HepG2 (cell line): ENCODE measurements around the gene AOX1. TPM values are rescaled to one million over a fixed set of nuclear protein-coding genes. Genes with fewer than 3 reads are reported as not detected.

Experiments
- ATAC-seq: fragments of 200-7000 bp; cut with Tn5 transposase; 3 replicates; pipeline ENCODE4 v1.9.1; 2020; ENCODE audit warnings: mild to moderate bottlenecking, moderate library complexity
- BruUV-seq: library from RNA; stranded (reverse); fragments of 400-500 nt; replicated peaks from 2 replicates; lab custom pipeline; 2021; lab: Mats Ljungman, UMichigan
- CTCF ChIA-PET: fragments of 300-600 bp; formaldehyde crosslinking; extraction: SDS; loops from one replicate; lab custom pipeline; 2021; ENCODE audit warnings: low total read pairs, inconsistent platforms, low intra/inter-chr PET ratio; lab: Yijun Ruan, JAX
- POLR2A ChIA-PET: fragments of 350-600 bp; sonication (Branson Sonifier 250); formaldehyde crosslinking; loops from one replicate; lab custom pipeline; 2020; ENCODE audit warnings: antibody characterized with exemption, inconsistent platforms; lab: Yijun Ruan, JAX
- DNase-seq: peaks from one replicate; pipeline ENCODE4 v3.0.0-alpha.2; 2015; ENCODE audit warnings: low spot score
- FAIRE-seq: peaks from 3 replicates; lab custom pipeline; 2011; peaks lifted over from hg19 to GRCh38; lab: Jason Lieb, UNC
- H2AFZ ChIP-seq: one replicate; pipeline ENCODE4 v1.6.1; 2011; ENCODE audit warnings: low read length, inconsistent platforms
- H3K27ac ChIP-seq: fragments of 300-600 bp; 3 replicates; pipeline ENCODE4 v1.8.0; 2011; ENCODE audit warnings: mixed run types, mild to moderate bottlenecking, mixed read lengths, low read length, inconsistent platforms; ENCODE audit not compliant: insufficient read depth; ENCODE audit errors: extremely low read length
- H3K27me3 ChIP-seq, 2 experiments: fragments of 200-600 bp in 1 of 2; 2 replicates in 1 of 2; 3 replicates in 1 of 2; pipeline versions ENCODE4 v1.6.0 to v1.8.0; 2011; ENCODE audit warnings: low read length in 2 of 2, mild to moderate bottlenecking in 2 of 2, moderate library complexity in 2 of 2, inconsistent platforms in 1 of 2; ENCODE audit not compliant: insufficient read depth in 2 of 2, control insufficient read depth in 1 of 2
- H3K36me3 ChIP-seq, 2 experiments: fragments of 200-600 bp in 1 of 2; replicated peaks in 1 of 2; 2 replicates in 1 of 2; 3 replicates in 1 of 2; pipeline versions ENCODE4 v1.5.1 to v1.8.0; 2011; ENCODE audit warnings: low read length in 2 of 2, inconsistent platforms in 1 of 2; ENCODE audit not compliant: insufficient read depth in 2 of 2, control insufficient read depth in 1 of 2
- H3K4me1 ChIP-seq: 2 replicates; pipeline ENCODE4 v1.5.1; 2012; ENCODE audit warnings: low read length, inconsistent platforms; ENCODE audit not compliant: insufficient read depth
- H3K4me2 ChIP-seq: 2 replicates; pipeline ENCODE4 v1.6.0; 2011; ENCODE audit warnings: low read depth, low read length, inconsistent platforms
- H3K4me3 ChIP-seq, 3 experiments: fragments of 200-600 bp in 1 of 3; sonication (generic), shearing (Covaris generic) in 1 of 3; replicated peaks in 1 of 3; 2 replicates each; pipeline ENCODE4 v1.5.1; 2011 to 2016; ENCODE audit warnings: low read length in 3 of 3, inconsistent platforms in 2 of 3, low read depth in 2 of 3, mild to moderate bottlenecking in 2 of 3, control low read depth in 1 of 3, mixed read lengths in 1 of 3; ENCODE audit not compliant: insufficient read depth in 1 of 3
- H3K79me2 ChIP-seq: one replicate; pipeline ENCODE4 v1.6.1; 2011; ENCODE audit warnings: low read length, inconsistent platforms; ENCODE audit not compliant: insufficient read depth
- H3K9ac ChIP-seq: 2 replicates; pipeline ENCODE4 v1.6.0; 2011; ENCODE audit warnings: mild to moderate bottlenecking, low read depth, low read length, inconsistent platforms; ENCODE audit not compliant: insufficient read depth
- H3K9me3 ChIP-seq: 2 replicates; pipeline ENCODE4 v1.5.1; 2012; ENCODE audit warnings: mild to moderate bottlenecking, low read length
- H4K20me1 ChIP-seq: 2 replicates; pipeline ENCODE4 v1.6.0; 2011; ENCODE audit warnings: inconsistent platforms, mild to moderate bottlenecking, low read length, moderate library complexity; ENCODE audit not compliant: insufficient read depth
- ATF1 ChIP-seq: IDR thresholded peaks from 2 replicates; pipeline ENCODE4 v1.6.1; 2016; ENCODE audit warnings: mild to moderate bottlenecking, control low read depth
- CBX5 ChIP-seq: sonication (generic); formaldehyde crosslinking; IDR thresholded peaks from 2 replicates; pipeline ENCODE4 v1.4.0; 2020; ENCODE audit warnings: missing genetic modification reagents, borderline replicate concordance
- EEA1 ChIP-seq: sonication (generic); formaldehyde crosslinking; IDR thresholded peaks from 2 replicates; pipeline ENCODE4 v1.5.1; 2020; ENCODE audit warnings: mild to moderate bottlenecking, missing genetic modification reagents, borderline replicate concordance
- ERF ChIP-seq: IDR thresholded peaks from 2 replicates; pipeline ENCODE4 v1.6.1; 2018; ENCODE audit warnings: missing biosample characterization, missing genetic modification reagents
- FLYWCH1 ChIP-seq: sonication (generic); formaldehyde crosslinking; IDR thresholded peaks from 2 replicates; pipeline ENCODE4 v1.8.1; 2023; ENCODE audit warnings: mild to moderate bottlenecking, missing genetic modification reagents
- GATA4 ChIP-seq: sonication (generic); IDR thresholded peaks from 2 replicates; pipeline ENCODE4 v1.6.1; 2016; ENCODE audit warnings: antibody characterized with exemption, low read depth, borderline replicate concordance
- JUNB ChIP-seq: sonication (generic); formaldehyde crosslinking; IDR thresholded peaks from 2 replicates; pipeline ENCODE4 v1.8.0; 2022; ENCODE audit warnings: missing genetic modification reagents, mild to moderate bottlenecking, borderline replicate concordance
- KDM4B ChIP-seq: sonication (generic); formaldehyde crosslinking; IDR thresholded peaks from 2 replicates; pipeline ENCODE4 v1.4.0; 2020; ENCODE audit warnings: missing genetic modification reagents
- KLF13 ChIP-seq: sonication (generic); formaldehyde crosslinking; IDR thresholded peaks from 2 replicates; pipeline ENCODE4 v1.4.0; 2020; ENCODE audit warnings: mild to moderate bottlenecking, missing genetic modification reagents
- MAF1 ChIP-seq: sonication (generic); formaldehyde crosslinking; IDR thresholded peaks from 2 replicates; pipeline ENCODE4 v1.5.0; 2020; ENCODE audit warnings: missing genetic modification reagents, borderline replicate concordance
- NFIC ChIP-seq: IDR thresholded peaks from 2 replicates; pipeline ENCODE4 v1.6.1; 2012; ENCODE audit warnings: mild to moderate bottlenecking, low read length, inconsistent platforms
- RAD21 ChIP-seq: fragments of 450-650 bp; formaldehyde crosslinking; IDR thresholded peaks from 2 replicates; pipeline ENCODE4 v1.5.0; 2020; ENCODE audit warnings: mild to moderate bottlenecking
- RNF219 ChIP-seq: sonication (generic); formaldehyde crosslinking; IDR thresholded peaks from 2 replicates; pipeline ENCODE4 v1.5.0; 2020; ENCODE audit warnings: mild to moderate bottlenecking, missing genetic modification reagents
- TAF15 ChIP-seq: fragments of 200-400 bp; formaldehyde crosslinking; IDR thresholded peaks from one replicate; pipeline ENCODE4 v1.6.1; 2018; ENCODE audit warnings: mild to moderate bottlenecking, low read depth, low read length; ENCODE audit not compliant: poor library complexity, severe bottlenecking
- TFAP4 ChIP-seq: sonication (generic); IDR thresholded peaks from 2 replicates; pipeline ENCODE4 v1.6.1; 2016; ENCODE audit warnings: low read depth, borderline replicate concordance
- ZFP36 ChIP-seq: fragments of 150-350 bp; IDR thresholded peaks from 2 replicates; pipeline ENCODE4 v1.6.1; 2018; ENCODE audit warnings: borderline replicate concordance, low read length, low read depth; ENCODE audit not compliant: partially characterized antibody
- ZNF790 ChIP-seq: sonication (generic); formaldehyde crosslinking; IDR thresholded peaks from 2 replicates; pipeline ENCODE4 v1.8.0; 2022; ENCODE audit warnings: missing genetic modification reagents, mild to moderate bottlenecking, borderline replicate concordance
- ZSCAN31 ChIP-seq: sonication (generic); formaldehyde crosslinking; IDR thresholded peaks from 2 replicates; pipeline ENCODE4 v1.5.0; 2020; ENCODE audit warnings: low read depth, mild to moderate bottlenecking, missing genetic modification reagents
- WGBS: methylation state at CpG from one replicate; pipeline ENCODE4 v1.1.6; 2017; ENCODE audit warnings: low lambda C conversion rate; 5-methylcytosine and 5-hydroxymethylcytosine counted together
- in situ Hi-C: cut with HindIII; loops from 2 replicates; pipeline ENCODE4 v1.10.0; 2017; ENCODE audit warnings: low pct_unique_long_range_greater_than_20kb; ENCODE audit not compliant: extremely low pct_ligation_motif_present
- intact Hi-C: fragments of 100-400 bp; cut with micrococcal nuclease; formaldehyde crosslinking; loops from one replicate; pipeline ENCODE4 v1.10.0; 2022; ENCODE audit not compliant: unreplicated experiment
- polyA plus RNA-seq, 8 experiments: library from polyadenylated mRNA; depleted of rRNA in 3 of 8; stranded (reverse) in 7 of 8; unstranded in 1 of 8; fragments of >200 nt; fragmentation: Illumina TruSeq in 4 of 8; extraction: Trizol in 4 of 8; gene quantifications; 2 replicates each; pipeline versions ENCODE4 v1.2.1 to v1.2.3, GENCODE V29; 2011 to 2016; ENCODE audit warnings: low read depth in 4 of 8, missing spikeins in 1 of 8, mixed read lengths in 1 of 8; ENCODE audit not compliant: insufficient read depth in 1 of 8
- total RNA-seq, 5 experiments: library from RNA; depleted of rRNA; stranded (reverse); fragments of >200 nt; fragmentation: Illumina TruSeq; extraction: Trizol; gene quantifications; 2 replicates each; pipeline ENCODE4 v1.2.3, GENCODE V29; 2016; ENCODE audit warnings: low read depth in 1 of 5

The AOX1 gene
- total and polyA plus RNA-seq, 2 of the 13 experiments (the other 11 are each of a cell fraction or from before 2014, with no cell fraction given) = 9.2 to 18.0 TPM

GRCh38 chr2:200650195-200650594 lies 64.4 kb downstream of the AOX1 start:
- 91% methylated on average over 2 of the region's 2 CpGs for WGBS
- no peaks in the 10 kb centered on the region for H3K36me3 ChIP-seq
- H3K27me3 ChIP-seq = no peaks in the 10 kb centered on the region
- CTCF ChIA-PET = no interaction called here
- no peak for ATAC-seq
- H2AFZ ChIP-seq = no peak overlapping the region
- no peak overlapping the region for H3K9ac ChIP-seq
- no TSS peak for BruUV-seq
- no peaks in the 10 kb centered on the region for H3K79me2 ChIP-seq
- no peaks in the 10 kb centered on the region for H4K20me1 ChIP-seq
- in situ Hi-C loops (no loop called here), intact Hi-C loops (no loop called here)
- no peak for FAIRE-seq
- DNase-seq = no peak
- POLR2A ChIA-PET = interaction anchor here (2.1 to 3.6 kb wide), 2 partner anchors 64 to 91 kb away, joined by 6 to 58 read pairs; partner anchors contain the start of gene AOX1
- no peak overlapping the region for H3K27ac ChIP-seq
- H3K4me2 ChIP-seq = no peak overlapping the region
- no peak overlapping the region for H3K4me3 ChIP-seq
- H3K4me1 ChIP-seq = peaks cover 30% of the 10 kb centered on the region
- H3K9me3 ChIP-seq = no peaks in the 10 kb centered on the region
- TF ChIP-seq ZFP36 (no peak), KLF13 (CRISPR knock-in tag) (no peak), JUNB (CRISPR knock-in tag) (no peak), RAD21 (CRISPR knock-in tag) (no peak), NFIC (no peak), TFAP4 (no peak)

- Histone ChIP-seq H3K27ac (no peak overlapping the region), H3K4me2 (no peak overlapping the region), H3K79me2 (no peaks in the 10 kb centered on the region), H4K20me1 (no peaks in the 10 kb centered on the region), H2AFZ (no peak overlapping the region), H3K9ac (no peak overlapping the region), H3K4me1 (peaks cover 30% of the 10 kb centered on the region), H3K4me3 (no peak overlapping the region), H3K27me3 (no peaks in the 10 kb centered on the region), H3K9me3 (no peaks in the 10 kb centered on the region), H3K36me3 (no peaks in the 10 kb centered on the region)
- BruUV-seq = no TSS peak
- ChIA-PET POLR2A (interaction anchor here (1.8 kb wide), 1 partner anchor 66 kb away, joined by 5 read pairs; the partner anchor contains the start of gene AOX1), CTCF (no interaction called here)
- 53% methylated on average over 1 of the region's 1 CpG for WGBS
- ATAC-seq (no peak), DNase-seq (no peak), FAIRE-seq (no peak)
- in situ Hi-C loops (no loop called here), intact Hi-C loops (no loop called here)
- TF ChIP-seq TAF15 = no peak
- no peak for TF ChIP-seq CBX5
- TF ChIP-seq ZSCAN31 (CRISPR knock-in tag) = no peak
- no peak for TF ChIP-seq ATF1 (CRISPR knock-in tag)
- TF ChIP-seq GATA4 = no peak
- no peak for TF ChIP-seq EEA1
- TF ChIP-seq ZNF790 (CRISPR knock-in tag) = no peak
- TF ChIP-seq FLYWCH1 = no peak
- TF ChIP-seq RNF219 (CRISPR knock-in tag) = no peak
- TF ChIP-seq MAF1 (CRISPR knock-in tag) = no peak
- TF ChIP-seq KDM4B = no peak
- TF ChIP-seq ERF = no peak
Measured at GRCh38 chr2:200652158-200652557, 66.3 kb downstream of the AOX1 start.
